Renal cortex interstitium (tissue), 11 donors: ENCODE measurements around the gene IFIT3. TPM values are rescaled to one million over a fixed set of nuclear protein-coding genes. Genes with fewer than 3 reads are reported as not detected.

Experiments used
- DNase-seq, 11 donors: peaks; one replicate each; pipeline ENCODE4 v3.0.0-alpha.2; 2013; ENCODE audit warnings: low read depth in 9 of 11, low spot score in 4 of 11; ENCODE audit errors: extremely low read depth in 1 of 11
- polyA plus RNA-seq, 3 donors: library from polyadenylated mRNA; unstranded; fragments of 120-200 nt; gene quantifications; one replicate each; pipeline ENCODE4 v1.2.1, GENCODE V29; 2013; ENCODE audit not compliant: insufficient read length in 3 of 3

Gene IFIT3
- polyA plus RNA-seq, 3 donors, result 13.7 to 16.6 (median 15.9) TPM

GRCh38 chr10:89297791-89298190 lies 30.0 kb upstream of the IFIT3 start:
- DNase-seq, result no peak

GRCh38 chr10:89299031-89299430 lies 28.8 kb upstream of the IFIT3 start:
- DNase-seq, result no peak

- peak in 3 of 11 donors; percentile 6 to 19 (median 7) for DNase-seq
These were observed 26.6 kb upstream of the IFIT3 start for GRCh38 chr10:89301232-89301631.

- peak in 8 of 11 donors; percentile 26 to 67 (median 52) for DNase-seq
These were observed 25.9 kb upstream of the IFIT3 start, which contains the start of gene IFIT2 for GRCh38 chr10:89301721-89302445. Gene IFIT2 (plus strand): TSS chr10:89302046. CDS start chr10:89302124, 78 bp downstream.

- no peak for DNase-seq
These were observed 25.2 kb upstream of the IFIT3 start for GRCh38 chr10:89302625-89303024.

GRCh38 chr10:89303161-89303560 lies 24.6 kb upstream of the IFIT3 start:
- no peak for DNase-seq

- DNase-seq, result no peak
These were observed 23.8 kb upstream of the IFIT3 start for GRCh38 chr10:89304026-89304425.

- no peak for DNase-seq
These were observed 23.4 kb upstream of the IFIT3 start for GRCh38 chr10:89304446-89304845.

- no peak for DNase-seq
These were observed 22.9 kb upstream of the IFIT3 start for GRCh38 chr10:89304925-89305324.

- DNase-seq, result no peak
These were observed 21.9 kb upstream of the IFIT3 start for GRCh38 chr10:89305766-89306433.

- DNase-seq, result no peak
These were observed 21.1 kb upstream of the IFIT3 start for GRCh38 chr10:89306434-89307268.

- no peak for DNase-seq
These were observed 20.6 kb upstream of the IFIT3 start for GRCh38 chr10:89307269-89307577.

- DNase-seq, result no peak
These were observed 19.5 kb upstream of the IFIT3 start for GRCh38 chr10:89308266-89308665.

GRCh38 chr10:89308736-89309135 lies 19.1 kb upstream of the IFIT3 start:
- no peak for DNase-seq

- DNase-seq, result no peak
These were observed 18.4 kb upstream of the IFIT3 start for GRCh38 chr10:89309156-89310055.

GRCh38 chr10:89310056-89310893 lies 17.5 kb upstream of the IFIT3 start:
- DNase-seq, result no peak

- DNase-seq, result no peak
These were observed 14.8 kb upstream of the IFIT3 start for GRCh38 chr10:89312973-89313372.

GRCh38 chr10:89314676-89315075 lies 13.1 kb upstream of the IFIT3 start:
- no peak for DNase-seq
